Right lobe of liver (tissue), 4 donors: ENCODE measurements around the gene PRKD2.

Experiments
- POLR2A ChIP-seq: fragments of 450-650 bp; IDR thresholded peaks from one replicate; pipeline ENCODE4 v1.6.1; 2017; ENCODE audit warnings: antibody characterized with exemption, mild to moderate bottlenecking
- TF ChIP-seq, protein P1 (sequence below), 4 donors: fragments of 200-600 bp in 3 of 4; fragments of 450-650 bp in 1 of 4; IDR thresholded peaks; one replicate each; pipeline versions ENCODE4 v1.5.1 to v1.8.0; 2016 to 2022; ENCODE audit warnings: antibody characterized with exemption in 4 of 4, mild to moderate bottlenecking in 2 of 4
- donor health status: DM: no; HTN: no; CAD: no.
- donor health status: DM: no; HTN: no; CAD: no.
- donor health status: DM: no; HTN: yes; CAD: no.

DNA sequence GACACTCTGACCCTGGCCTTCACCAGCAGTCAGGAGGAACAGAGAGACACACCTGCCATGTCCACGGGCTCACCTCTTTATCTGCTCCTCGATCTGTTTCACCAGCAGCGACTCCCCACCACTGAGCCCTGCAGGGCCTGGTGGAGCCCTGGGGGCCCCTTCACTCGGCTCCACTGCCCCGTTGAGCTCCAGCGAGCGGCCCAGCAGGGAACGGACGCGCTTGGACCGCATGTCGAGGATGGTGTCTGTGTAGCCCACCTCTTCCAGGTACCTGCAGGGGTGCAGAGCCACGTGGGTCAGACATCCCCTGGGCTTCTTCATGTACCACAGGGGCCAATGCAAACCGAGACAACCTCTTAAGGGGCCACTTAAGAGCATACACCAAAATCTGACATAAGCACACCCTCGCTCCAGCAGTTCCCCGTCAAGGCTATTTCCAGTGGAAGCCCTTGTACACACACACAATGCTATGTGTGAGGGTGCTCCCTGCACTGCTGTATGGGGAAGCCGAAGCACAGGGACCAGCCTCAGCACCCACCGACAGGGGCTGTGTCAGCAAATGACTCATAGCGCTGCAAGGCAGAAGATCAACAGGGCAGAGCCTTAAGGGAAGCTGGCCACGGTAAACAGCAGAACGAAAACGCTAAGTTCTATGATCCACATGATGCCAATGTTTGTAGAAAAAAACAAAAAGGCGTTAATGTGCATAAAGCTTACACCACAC is 16.2 kb upstream of the PRKD2 start:
- TF ChIP-seq, protein P1, sequence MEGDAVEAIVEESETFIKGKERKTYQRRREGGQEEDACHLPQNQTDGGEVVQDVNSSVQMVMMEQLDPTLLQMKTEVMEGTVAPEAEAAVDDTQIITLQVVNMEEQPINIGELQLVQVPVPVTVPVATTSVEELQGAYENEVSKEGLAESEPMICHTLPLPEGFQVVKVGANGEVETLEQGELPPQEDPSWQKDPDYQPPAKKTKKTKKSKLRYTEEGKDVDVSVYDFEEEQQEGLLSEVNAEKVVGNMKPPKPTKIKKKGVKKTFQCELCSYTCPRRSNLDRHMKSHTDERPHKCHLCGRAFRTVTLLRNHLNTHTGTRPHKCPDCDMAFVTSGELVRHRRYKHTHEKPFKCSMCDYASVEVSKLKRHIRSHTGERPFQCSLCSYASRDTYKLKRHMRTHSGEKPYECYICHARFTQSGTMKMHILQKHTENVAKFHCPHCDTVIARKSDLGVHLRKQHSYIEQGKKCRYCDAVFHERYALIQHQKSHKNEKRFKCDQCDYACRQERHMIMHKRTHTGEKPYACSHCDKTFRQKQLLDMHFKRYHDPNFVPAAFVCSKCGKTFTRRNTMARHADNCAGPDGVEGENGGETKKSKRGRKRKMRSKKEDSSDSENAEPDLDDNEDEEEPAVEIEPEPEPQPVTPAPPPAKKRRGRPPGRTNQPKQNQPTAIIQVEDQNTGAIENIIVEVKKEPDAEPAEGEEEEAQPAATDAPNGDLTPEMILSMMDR (IDR thresholded peaks at IDR 0.05) = no peak
- TF ChIP-seq POLR2A = no peak
